ENCODE results near the gene ERC2.
"Not testable (repeated sequence)": the region's sequence is repeated elsewhere in the genome, so short reads cannot be mapped to it uniquely, and the experiment has no call there.

Gene ERC2

GRCh38 chr3:55516392-55517030 is 951.8 kb downstream of the ERC2 start:
- no peak for DNase-seq (ENCODE audit: low read depth in 2 of 3, low spot score in 2 of 3)

- DNase-seq (ENCODE audit: low read depth in 2 of 3, low spot score in 2 of 3): no peak
Observed at GRCh38 chr3:55515550-55516246, 952.6 kb downstream of the ERC2 start.

- no peak for DNase-seq (ENCODE audit: low read depth in 2 of 3, low spot score in 2 of 3)
Observed at GRCh38 chr3:55514962-55515361, 953.3 kb downstream of the ERC2 start.

- DNase-seq (ENCODE audit: low read depth in 2 of 3, low spot score in 2 of 3): no peak
Observed at GRCh38 chr3:55512571-55513343, 955.5 kb downstream of the ERC2 start.

- no peak for DNase-seq (ENCODE audit: low read depth in 2 of 3, low spot score in 2 of 3)
Observed at GRCh38 chr3:55511895-55512570, 956.2 kb downstream of the ERC2 start.

- no peak for DNase-seq (ENCODE audit: low read depth in 2 of 3, low spot score in 2 of 3)
Observed at GRCh38 chr3:55508335-55508734, 959.9 kb downstream of the ERC2 start.

GRCh38 chr3:55507808-55508207 is 960.5 kb downstream of the ERC2 start:
- no peak for DNase-seq (ENCODE audit: low read depth in 2 of 3, low spot score in 2 of 3)

- DNase-seq (ENCODE audit: low read depth in 2 of 3, low spot score in 2 of 3): no peak
Observed at GRCh38 chr3:55505776-55506175, 962.5 kb downstream of the ERC2 start.

- not testable (repeated sequence) for DNase-seq (ENCODE audit: low read depth in 2 of 3, low spot score in 2 of 3)
Observed at GRCh38 chr3:55505102-55505501, 963.2 kb downstream of the ERC2 start.

- DNase-seq (ENCODE audit: low read depth in 2 of 3, low spot score in 2 of 3): no peak
Observed at GRCh38 chr3:55501905-55502304, 966.4 kb downstream of the ERC2 start.

- no peak for DNase-seq (ENCODE audit: low read depth in 2 of 3, low spot score in 2 of 3)
Observed at GRCh38 chr3:55500555-55501330, 967.5 kb downstream of the ERC2 start.

GRCh38 chr3:55498520-55498919 is 969.7 kb downstream of the ERC2 start:
- no peak for DNase-seq (ENCODE audit: low read depth in 2 of 3, low spot score in 2 of 3)

- no peak for DNase-seq (ENCODE audit: low read depth in 2 of 3, low spot score in 2 of 3)
Observed at GRCh38 chr3:55497250-55497649, 971.0 kb downstream of the ERC2 start.

- no peak for DNase-seq (ENCODE audit: low read depth in 2 of 3, low spot score in 2 of 3)
Observed at GRCh38 chr3:55494976-55495375, 973.3 kb downstream of the ERC2 start.

- DNase-seq (ENCODE audit: low read depth in 2 of 3, low spot score in 2 of 3): no peak
Observed at GRCh38 chr3:55492976-55493375, 975.3 kb downstream of the ERC2 start.

GRCh38 chr3:55491296-55491816 is 976.9 kb downstream of the ERC2 start:
- DNase-seq (ENCODE audit: low read depth in 2 of 3, low spot score in 2 of 3): no peak

- no peak for DNase-seq (ENCODE audit: low read depth in 2 of 3, low spot score in 2 of 3)
Observed at GRCh38 chr3:55490276-55490913, 977.9 kb downstream of the ERC2 start.

- no peak for DNase-seq (ENCODE audit: low read depth in 2 of 3, low spot score in 2 of 3)
Observed at GRCh38 chr3:55489798-55490132, 978.5 kb downstream of the ERC2 start.

GRCh38 chr3:55488398-55489055 is 979.7 kb downstream of the ERC2 start:
- DNase-seq (ENCODE audit: low read depth in 2 of 3, low spot score in 2 of 3): no peak

Data from activated CD8-positive, alpha-beta memory T cell treated with anti-CD3 and anti-CD28 coated beads for 48 hours (primary cell).